ENCODE results near the gene PRPF8. TPM values are rescaled to one million over a fixed set of nuclear protein-coding genes. Genes with fewer than 3 reads are reported as not detected.

PRPF8 gene
- total RNA-seq, 1 donor from 2014 or later, result 185 TPM

- H3K36me3 ChIP-seq (ENCODE audit: control insufficient read depth, insufficient read depth, low read length), result no peaks in the 10 kb centered on the region
- no peak for TF ChIP-seq CTCF (IDR thresholded peaks at IDR 0.05; ENCODE audit: insufficient read depth, low read length, poor library complexity, severe bottlenecking)
- H3K4me3 ChIP-seq (ENCODE audit: low read depth, low read length), result no peak overlapping the region
- no peaks in the 10 kb centered on the region for H3K27me3 ChIP-seq (ENCODE audit: control insufficient read depth, insufficient read depth, low read length)
- DNase-seq (ENCODE audit: low read depth), result no peak
Observed at GRCh38 chr17:1634841-1635650, 49.6 kb downstream of the PRPF8 start.

- Histone ChIP-seq H3K36me3 (ENCODE audit: control insufficient read depth, insufficient read depth, low read length) (no peaks in the 10 kb centered on the region), H3K27me3 (ENCODE audit: control insufficient read depth, insufficient read depth, low read length) (peaks cover 7% of the 10 kb centered on the region), H3K4me3 (ENCODE audit: low read depth, low read length) (no peak overlapping the region)
- no peak for TF ChIP-seq CTCF (IDR thresholded peaks at IDR 0.05; ENCODE audit: insufficient read depth, low read length, poor library complexity, severe bottlenecking)
- DNase-seq (ENCODE audit: low read depth), result no peak
Observed at GRCh38 chr17:1630662-1631061, 54.0 kb downstream of the PRPF8 start.

- Histone ChIP-seq H3K36me3 (ENCODE audit: control insufficient read depth, insufficient read depth, low read length) (no peaks in the 10 kb centered on the region), H3K4me3 (ENCODE audit: low read depth, low read length) (peak overlapping the region; percentile 49), H3K27me3 (ENCODE audit: control insufficient read depth, insufficient read depth, low read length) (peaks cover 7% of the 10 kb centered on the region)
- TF ChIP-seq CTCF (IDR thresholded peaks at IDR 0.05; ENCODE audit: insufficient read depth, low read length, poor library complexity, severe bottlenecking), result peak; percentile 88
- no peak for DNase-seq (ENCODE audit: low read depth)
Observed at GRCh38 chr17:1629504-1630310, 55.0 kb downstream of the PRPF8 start.

DNA sequence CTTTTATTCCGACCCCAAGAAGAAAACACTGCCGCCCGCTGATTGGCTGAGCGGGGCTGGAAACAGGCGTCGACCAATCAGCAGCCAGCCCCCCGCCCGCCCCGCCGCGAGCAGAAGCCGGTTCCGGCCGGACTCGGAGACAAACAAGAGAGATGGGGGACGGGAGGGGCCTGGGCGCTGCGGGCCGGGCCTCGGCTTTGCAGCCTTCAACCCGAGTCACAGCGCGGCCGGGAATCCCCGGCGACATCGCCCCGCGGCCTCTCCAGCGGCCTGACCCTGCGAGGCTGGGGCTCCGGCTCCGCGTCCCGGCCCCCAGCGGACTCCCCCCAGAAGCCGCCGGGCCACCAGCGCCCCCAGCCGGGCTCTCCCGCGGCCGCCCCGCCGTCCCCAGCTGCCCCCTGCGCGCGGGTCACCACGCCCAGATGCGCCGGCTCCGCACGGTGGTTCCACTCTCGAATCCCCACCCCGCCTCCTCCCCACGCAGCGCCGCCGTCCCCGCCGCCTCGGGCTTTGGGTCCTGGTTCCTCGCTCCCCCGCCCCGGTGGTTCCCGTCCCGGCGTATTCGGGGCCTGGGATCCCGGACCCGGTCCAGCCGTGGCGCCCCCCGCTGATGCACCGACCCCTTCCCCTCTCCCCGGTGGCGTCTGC is 55.7 kb downstream of the PRPF8 start:
- peak overlapping the region; percentile 49 for H3K4me3 ChIP-seq (ENCODE audit: low read depth, low read length)
- no peaks in the 10 kb centered on the region for H3K36me3 ChIP-seq (ENCODE audit: control insufficient read depth, insufficient read depth, low read length)
- H3K27me3 ChIP-seq (ENCODE audit: control insufficient read depth, insufficient read depth, low read length), result peaks cover 7% of the 10 kb centered on the region
- DNase-seq (ENCODE audit: low read depth), result no peak
- no peak for TF ChIP-seq CTCF (IDR thresholded peaks at IDR 0.05; ENCODE audit: insufficient read depth, low read length, poor library complexity, severe bottlenecking)

- Histone ChIP-seq H3K36me3 (ENCODE audit: control insufficient read depth, insufficient read depth, low read length) (no peaks in the 10 kb centered on the region), H3K4me3 (ENCODE audit: low read depth, low read length) (peak within 1 kb of the TSS; percentile 49), H3K27me3 (ENCODE audit: control insufficient read depth, insufficient read depth, low read length) (peaks cover 7% of the 10 kb centered on the region)
- TF ChIP-seq CTCF (IDR thresholded peaks at IDR 0.05; ENCODE audit: insufficient read depth, low read length, poor library complexity, severe bottlenecking), result no peak
- no peak for DNase-seq (ENCODE audit: low read depth)
Observed at GRCh38 chr17:1627982-1628855, 56.4 kb downstream of the PRPF8 start, which contains the start of gene SLC43A2. SLC43A2 (minus strand) TSS chr17:1628834; CDS start chr17:1627874, 960 bp downstream.

Data from kidney epithelial cell (primary cell).